HepG2 (cell line): Measurements from ENCODE around the gene ZDHHC24. TPM values are rescaled to one million over a fixed set of nuclear protein-coding genes. Genes with fewer than 3 reads are reported as not detected.

Source experiments
- EP300 ChIP-seq, 3 experiments: sonication (generic) in 1 of 3; formaldehyde crosslinking in 1 of 3; IDR thresholded peaks; 2 replicates each; pipeline versions ENCODE4 v1.5.1 to v1.6.1; 2011 to 2020; ENCODE audit warnings: low read depth in 2 of 3, low read length in 2 of 3, borderline replicate concordance in 1 of 3, improper control_type of control experiment in 1 of 3, mild to moderate bottlenecking in 1 of 3, missing genetic modification reagents in 1 of 3, moderate library complexity in 1 of 3
- NCOA1 ChIP-seq: sonication (generic); formaldehyde crosslinking; IDR thresholded peaks from 2 replicates; pipeline ENCODE4 v1.9.0; 2021; ENCODE audit warnings: missing genetic modification reagents
- NFIB ChIP-seq: sonication (generic); formaldehyde crosslinking; IDR thresholded peaks from 2 replicates; pipeline ENCODE4 v1.9.0; 2021; ENCODE audit warnings: missing genetic modification reagents, mild to moderate bottlenecking, borderline replicate concordance
- RCOR2 ChIP-seq: IDR thresholded peaks from 2 replicates; pipeline ENCODE4 v1.6.1; 2016; ENCODE audit warnings: missing biosample characterization, missing genetic modification reagents
- ZNF329 ChIP-seq: sonication (generic); formaldehyde crosslinking; IDR thresholded peaks from 2 replicates; pipeline ENCODE4 v1.9.0; 2021; ENCODE audit warnings: low read depth, mild to moderate bottlenecking, missing genetic modification reagents
- ZNF432 ChIP-seq: sonication (generic); formaldehyde crosslinking; IDR thresholded peaks from 2 replicates; pipeline ENCODE4 v1.5.0; 2020; ENCODE audit warnings: missing genetic modification reagents, mild to moderate bottlenecking, borderline replicate concordance
- ZNF451 ChIP-seq: sonication (generic); formaldehyde crosslinking; IDR thresholded peaks from 2 replicates; pipeline ENCODE4 v1.5.0; 2020; ENCODE audit warnings: mild to moderate bottlenecking, missing genetic modification reagents
- ZNF614 ChIP-seq: IDR thresholded peaks from 2 replicates; pipeline ENCODE4 v1.6.1; 2018; ENCODE audit warnings: missing biosample characterization, missing genetic modification reagents, inconsistent platforms, borderline replicate concordance
- polyA plus RNA-seq, 8 experiments: library from polyadenylated mRNA; depleted of rRNA in 3 of 8; stranded (reverse) in 7 of 8; unstranded in 1 of 8; fragments of >200 nt; fragmentation: Illumina TruSeq in 4 of 8; extraction: Trizol in 4 of 8; gene quantifications; 2 replicates each; pipeline versions ENCODE4 v1.2.1 to v1.2.3, GENCODE V29; 2011 to 2016; ENCODE audit warnings: low read depth in 4 of 8, missing spikeins in 1 of 8, mixed read lengths in 1 of 8; ENCODE audit not compliant: insufficient read depth in 1 of 8
- total RNA-seq, 5 experiments: library from RNA; depleted of rRNA; stranded (reverse); fragments of >200 nt; fragmentation: Illumina TruSeq; extraction: Trizol; gene quantifications; 2 replicates each; pipeline ENCODE4 v1.2.3, GENCODE V29; 2016; ENCODE audit warnings: low read depth in 1 of 5
- TF ChIP-seq, protein P1 (sequence below): sonication (generic); formaldehyde crosslinking; IDR thresholded peaks from 2 replicates; pipeline ENCODE4 v1.5.0; 2020; ENCODE audit warnings: mild to moderate bottlenecking, missing genetic modification reagents, borderline replicate concordance
- TF ChIP-seq, protein P2 (sequence below): sonication (generic); formaldehyde crosslinking; IDR thresholded peaks from 2 replicates; pipeline ENCODE4 v1.8.0; 2022; ENCODE audit warnings: mild to moderate bottlenecking, missing genetic modification reagents
- TF ChIP-seq, protein P3 (sequence below): sonication (generic); formaldehyde crosslinking; IDR thresholded peaks from 2 replicates; pipeline ENCODE4 v1.5.0; 2020; ENCODE audit warnings: missing genetic modification reagents
- TF ChIP-seq, protein P4 (sequence below): sonication (generic); formaldehyde crosslinking; IDR thresholded peaks from 2 replicates; pipeline ENCODE4 v1.4.0; 2020; ENCODE audit warnings: mild to moderate bottlenecking, low read depth, missing genetic modification reagents
- TF ChIP-seq, protein P5 (sequence below): sonication (generic); formaldehyde crosslinking; IDR thresholded peaks from 2 replicates; pipeline ENCODE4 v1.5.1; 2020; ENCODE audit warnings: missing genetic modification reagents, mild to moderate bottlenecking, borderline replicate concordance
- TF ChIP-seq, protein P6 (sequence below): sonication (generic); formaldehyde crosslinking; IDR thresholded peaks from 2 replicates; pipeline ENCODE4 v1.4.0; 2020; ENCODE audit warnings: low read depth, mild to moderate bottlenecking, missing genetic modification reagents
- TF ChIP-seq, protein P7 (sequence below): sonication (generic); formaldehyde crosslinking; IDR thresholded peaks from 2 replicates; pipeline ENCODE4 v1.4.0; 2020; ENCODE audit warnings: missing genetic modification reagents
- TF ChIP-seq, protein P8 (sequence below): sonication (generic); formaldehyde crosslinking; IDR thresholded peaks from 2 replicates; pipeline ENCODE4 v1.5.0; 2020; ENCODE audit warnings: missing genetic modification reagents

Gene ZDHHC24
- total and polyA plus RNA-seq, 2 of the 13 experiments (the other 11 are each of a cell fraction or from before 2014, with no cell fraction given) = 4.3 TPM

DNA sequence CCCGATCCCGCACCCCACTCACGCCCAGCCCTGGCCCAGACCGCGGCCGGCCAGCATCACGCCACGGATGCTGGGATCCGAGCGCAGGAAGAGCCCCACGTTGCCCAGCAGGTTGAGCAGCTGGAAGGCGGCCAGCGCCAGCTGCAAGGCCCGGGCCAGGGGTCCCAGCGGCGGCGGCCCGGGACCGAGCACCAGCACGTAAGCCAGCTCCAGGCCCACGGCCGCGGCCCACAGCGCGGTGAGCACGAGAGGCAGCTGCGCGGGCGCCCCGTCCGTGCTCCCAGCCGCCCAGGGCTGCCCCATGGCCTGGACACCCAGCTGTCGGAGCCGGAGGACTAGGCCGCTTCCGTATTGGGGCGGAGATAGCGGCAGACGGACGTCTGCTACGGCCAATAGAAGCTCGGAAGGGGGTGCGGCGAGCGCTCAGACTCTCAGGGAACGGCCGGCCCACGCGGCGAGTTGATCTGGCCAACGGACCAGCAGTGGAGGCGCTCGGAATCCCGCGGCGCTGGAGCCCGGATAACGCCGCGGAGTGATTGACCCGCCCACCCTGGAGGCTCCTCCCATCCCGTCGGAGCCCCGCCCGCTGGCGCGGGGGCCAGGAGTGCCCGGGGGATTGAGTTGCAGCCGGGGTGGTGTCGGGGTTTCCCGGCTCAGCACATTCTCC, at the start of gene ZDHHC24 (continued):
- TF ChIP-seq, protein P1, sequence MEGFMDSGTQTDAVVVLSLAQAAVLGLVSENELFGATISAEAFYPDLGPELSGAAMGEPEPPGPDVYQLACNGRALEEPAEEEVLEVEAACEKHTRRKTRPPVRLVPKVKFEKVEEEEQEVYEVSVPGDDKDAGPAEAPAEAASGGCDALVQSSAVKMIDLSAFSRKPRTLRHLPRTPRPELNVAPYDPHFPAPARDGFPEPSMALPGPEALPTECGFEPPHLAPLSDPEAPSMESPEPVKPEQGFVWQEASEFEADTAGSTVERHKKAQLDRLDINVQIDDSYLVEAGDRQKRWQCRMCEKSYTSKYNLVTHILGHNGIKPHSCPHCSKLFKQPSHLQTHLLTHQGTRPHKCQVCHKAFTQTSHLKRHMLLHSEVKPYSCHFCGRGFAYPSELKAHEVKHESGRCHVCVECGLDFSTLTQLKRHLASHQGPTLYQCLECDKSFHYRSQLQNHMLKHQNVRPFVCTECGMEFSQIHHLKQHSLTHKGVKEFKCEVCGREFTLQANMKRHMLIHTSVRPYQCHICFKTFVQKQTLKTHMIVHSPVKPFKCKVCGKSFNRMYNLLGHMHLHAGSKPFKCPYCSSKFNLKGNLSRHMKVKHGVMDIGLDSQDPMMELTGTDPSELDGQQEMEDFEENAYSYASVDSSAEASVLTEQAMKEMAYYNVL (CRISPR knock-in tag) = 0 out of 2 replicates have a peak, but pooled peaks have one; percentile 21
- TF ChIP-seq, protein P2, sequence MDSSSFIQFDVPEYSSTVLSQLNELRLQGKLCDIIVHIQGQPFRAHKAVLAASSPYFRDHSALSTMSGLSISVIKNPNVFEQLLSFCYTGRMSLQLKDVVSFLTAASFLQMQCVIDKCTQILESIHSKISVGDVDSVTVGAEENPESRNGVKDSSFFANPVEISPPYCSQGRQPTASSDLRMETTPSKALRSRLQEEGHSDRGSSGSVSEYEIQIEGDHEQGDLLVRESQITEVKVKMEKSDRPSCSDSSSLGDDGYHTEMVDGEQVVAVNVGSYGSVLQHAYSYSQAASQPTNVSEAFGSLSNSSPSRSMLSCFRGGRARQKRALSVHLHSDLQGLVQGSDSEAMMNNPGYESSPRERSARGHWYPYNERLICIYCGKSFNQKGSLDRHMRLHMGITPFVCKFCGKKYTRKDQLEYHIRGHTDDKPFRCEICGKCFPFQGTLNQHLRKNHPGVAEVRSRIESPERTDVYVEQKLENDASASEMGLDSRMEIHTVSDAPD (CRISPR knock-in tag) = no peak
- no peak for TF ChIP-seq ZNF432 (CRISPR knock-in tag)
- TF ChIP-seq, protein P3, sequence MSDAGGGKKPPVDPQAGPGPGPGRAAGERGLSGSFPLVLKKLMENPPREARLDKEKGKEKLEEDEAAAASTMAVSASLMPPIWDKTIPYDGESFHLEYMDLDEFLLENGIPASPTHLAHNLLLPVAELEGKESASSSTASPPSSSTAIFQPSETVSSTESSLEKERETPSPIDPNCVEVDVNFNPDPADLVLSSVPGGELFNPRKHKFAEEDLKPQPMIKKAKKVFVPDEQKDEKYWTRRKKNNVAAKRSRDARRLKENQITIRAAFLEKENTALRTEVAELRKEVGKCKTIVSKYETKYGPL (CRISPR knock-in tag) = no peak
- TF ChIP-seq, protein P4, sequence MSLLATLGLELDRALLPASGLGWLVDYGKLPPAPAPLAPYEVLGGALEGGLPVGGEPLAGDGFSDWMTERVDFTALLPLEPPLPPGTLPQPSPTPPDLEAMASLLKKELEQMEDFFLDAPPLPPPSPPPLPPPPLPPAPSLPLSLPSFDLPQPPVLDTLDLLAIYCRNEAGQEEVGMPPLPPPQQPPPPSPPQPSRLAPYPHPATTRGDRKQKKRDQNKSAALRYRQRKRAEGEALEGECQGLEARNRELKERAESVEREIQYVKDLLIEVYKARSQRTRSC = no peak
- TF ChIP-seq, protein P5, sequence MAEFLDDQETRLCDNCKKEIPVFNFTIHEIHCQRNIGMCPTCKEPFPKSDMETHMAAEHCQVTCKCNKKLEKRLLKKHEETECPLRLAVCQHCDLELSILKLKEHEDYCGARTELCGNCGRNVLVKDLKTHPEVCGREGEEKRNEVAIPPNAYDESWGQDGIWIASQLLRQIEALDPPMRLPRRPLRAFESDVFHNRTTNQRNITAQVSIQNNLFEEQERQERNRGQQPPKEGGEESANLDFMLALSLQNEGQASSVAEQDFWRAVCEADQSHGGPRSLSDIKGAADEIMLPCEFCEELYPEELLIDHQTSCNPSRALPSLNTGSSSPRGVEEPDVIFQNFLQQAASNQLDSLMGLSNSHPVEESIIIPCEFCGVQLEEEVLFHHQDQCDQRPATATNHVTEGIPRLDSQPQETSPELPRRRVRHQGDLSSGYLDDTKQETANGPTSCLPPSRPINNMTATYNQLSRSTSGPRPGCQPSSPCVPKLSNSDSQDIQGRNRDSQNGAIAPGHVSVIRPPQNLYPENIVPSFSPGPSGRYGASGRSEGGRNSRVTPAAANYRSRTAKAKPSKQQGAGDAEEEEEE = no peak
- TF ChIP-seq, protein P6, sequence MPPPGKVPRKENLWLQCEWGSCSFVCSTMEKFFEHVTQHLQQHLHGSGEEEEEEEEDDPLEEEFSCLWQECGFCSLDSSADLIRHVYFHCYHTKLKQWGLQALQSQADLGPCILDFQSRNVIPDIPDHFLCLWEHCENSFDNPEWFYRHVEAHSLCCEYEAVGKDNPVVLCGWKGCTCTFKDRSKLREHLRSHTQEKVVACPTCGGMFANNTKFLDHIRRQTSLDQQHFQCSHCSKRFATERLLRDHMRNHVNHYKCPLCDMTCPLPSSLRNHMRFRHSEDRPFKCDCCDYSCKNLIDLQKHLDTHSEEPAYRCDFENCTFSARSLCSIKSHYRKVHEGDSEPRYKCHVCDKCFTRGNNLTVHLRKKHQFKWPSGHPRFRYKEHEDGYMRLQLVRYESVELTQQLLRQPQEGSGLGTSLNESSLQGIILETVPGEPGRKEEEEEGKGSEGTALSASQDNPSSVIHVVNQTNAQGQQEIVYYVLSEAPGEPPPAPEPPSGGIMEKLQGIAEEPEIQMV (CRISPR knock-in tag) = no peak
- TF ChIP-seq EP300 (IDR thresholded peaks at IDR 0.05; ENCODE audit: low read depth in 2 of 2, low read length in 2 of 2) = no peak
- TF ChIP-seq EP300 (CRISPR knock-in tag; IDR thresholded peaks at IDR 0.05; ENCODE audit: borderline replicate concordance) = no peak
- TF ChIP-seq, protein P7, sequence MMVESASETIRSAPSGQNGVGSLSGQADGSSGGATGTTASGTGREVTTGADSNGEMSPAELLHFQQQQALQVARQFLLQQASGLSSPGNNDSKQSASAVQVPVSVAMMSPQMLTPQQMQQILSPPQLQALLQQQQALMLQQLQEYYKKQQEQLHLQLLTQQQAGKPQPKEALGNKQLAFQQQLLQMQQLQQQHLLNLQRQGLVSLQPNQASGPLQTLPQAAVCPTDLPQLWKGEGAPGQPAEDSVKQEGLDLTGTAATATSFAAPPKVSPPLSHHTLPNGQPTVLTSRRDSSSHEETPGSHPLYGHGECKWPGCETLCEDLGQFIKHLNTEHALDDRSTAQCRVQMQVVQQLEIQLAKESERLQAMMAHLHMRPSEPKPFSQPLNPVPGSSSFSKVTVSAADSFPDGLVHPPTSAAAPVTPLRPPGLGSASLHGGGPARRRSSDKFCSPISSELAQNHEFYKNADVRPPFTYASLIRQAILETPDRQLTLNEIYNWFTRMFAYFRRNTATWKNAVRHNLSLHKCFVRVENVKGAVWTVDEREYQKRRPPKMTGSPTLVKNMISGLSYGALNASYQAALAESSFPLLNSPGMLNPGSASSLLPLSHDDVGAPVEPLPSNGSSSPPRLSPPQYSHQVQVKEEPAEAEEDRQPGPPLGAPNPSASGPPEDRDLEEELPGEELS (CRISPR knock-in tag) = no peak
- TF ChIP-seq NCOA1 (CRISPR knock-in tag) = 0 out of 2 replicates have a peak, but pooled peaks have one; percentile 39
- no peak for TF ChIP-seq RCOR2 (CRISPR knock-in tag)
- no peak for TF ChIP-seq ZNF451 (CRISPR knock-in tag)
- no peak for TF ChIP-seq ZNF614
- TF ChIP-seq NFIB (CRISPR knock-in tag) = no peak
- TF ChIP-seq, protein P8, sequence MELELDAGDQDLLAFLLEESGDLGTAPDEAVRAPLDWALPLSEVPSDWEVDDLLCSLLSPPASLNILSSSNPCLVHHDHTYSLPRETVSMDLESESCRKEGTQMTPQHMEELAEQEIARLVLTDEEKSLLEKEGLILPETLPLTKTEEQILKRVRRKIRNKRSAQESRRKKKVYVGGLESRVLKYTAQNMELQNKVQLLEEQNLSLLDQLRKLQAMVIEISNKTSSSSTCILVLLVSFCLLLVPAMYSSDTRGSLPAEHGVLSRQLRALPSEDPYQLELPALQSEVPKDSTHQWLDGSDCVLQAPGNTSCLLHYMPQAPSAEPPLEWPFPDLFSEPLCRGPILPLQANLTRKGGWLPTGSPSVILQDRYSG = 0 out of 2 replicates have a peak, but pooled peaks have one; percentile 60
- TF ChIP-seq ZNF329 = no peak
